ENCODE results near the gene AHCYL2.
A peak's percentile ranks its signal among the peaks of the same experiment; 100 is the strongest.
"Not testable (repeated sequence)": the region's sequence is repeated elsewhere in the genome, so short reads cannot be mapped to it uniquely, and the experiment has no call there.

AHCYL2 gene

GRCh38 chr7:129427526-129428045 lies 202.8 kb downstream of the AHCYL2 start:
- DNase-seq (ENCODE audit: low spot score) = no peak

- no peak for DNase-seq (ENCODE audit: low spot score)
These were observed 207.2 kb downstream of the AHCYL2 start for GRCh38 chr7:129431911-129432643.

- DNase-seq (ENCODE audit: low spot score) = peak; percentile 93
These were observed 209.2 kb downstream of the AHCYL2 start, which contains the start of gene STRIP2 for GRCh38 chr7:129433847-129434674. Gene STRIP2 (plus strand): TSS chr7:129434432. CDS start chr7:129434473, 41 bp downstream.

- peak; percentile 17 for DNase-seq (ENCODE audit: low spot score)
These were observed 210.0 kb downstream of the AHCYL2 start for GRCh38 chr7:129434675-129435318.

GRCh38 chr7:129435414-129435829 lies 210.6 kb downstream of the AHCYL2 start:
- no peak for DNase-seq (ENCODE audit: low spot score)

GRCh38 chr7:129436335-129436923 lies 211.6 kb downstream of the AHCYL2 start:
- DNase-seq (ENCODE audit: low spot score) = no peak

GRCh38 chr7:129437190-129437589 lies 212.4 kb downstream of the AHCYL2 start:
- DNase-seq (ENCODE audit: low spot score) = no peak

GRCh38 chr7:129438281-129438838 lies 213.5 kb downstream of the AHCYL2 start:
- no peak for DNase-seq (ENCODE audit: low spot score)

- DNase-seq (ENCODE audit: low spot score) = no peak
These were observed 214.2 kb downstream of the AHCYL2 start for GRCh38 chr7:129438839-129439651.

GRCh38 chr7:129439963-129440625 lies 215.3 kb downstream of the AHCYL2 start:
- DNase-seq (ENCODE audit: low spot score) = no peak

GRCh38 chr7:129443612-129444011 lies 218.8 kb downstream of the AHCYL2 start:
- DNase-seq (ENCODE audit: low spot score) = peak; percentile 8

- not testable (repeated sequence) for DNase-seq (ENCODE audit: low spot score)
These were observed 219.9 kb downstream of the AHCYL2 start for GRCh38 chr7:129444776-129445175.

- DNase-seq (ENCODE audit: low spot score) = not testable (repeated sequence)
These were observed 222.1 kb downstream of the AHCYL2 start for GRCh38 chr7:129446925-129447324.

- not testable (repeated sequence) for DNase-seq (ENCODE audit: low spot score)
These were observed 222.6 kb downstream of the AHCYL2 start for GRCh38 chr7:129447445-129447844.

GRCh38 chr7:129448608-129449007 lies 223.8 kb downstream of the AHCYL2 start:
- not testable (repeated sequence) for DNase-seq (ENCODE audit: low spot score)

GRCh38 chr7:129450295-129450694 lies 225.5 kb downstream of the AHCYL2 start:
- no peak for DNase-seq (ENCODE audit: low spot score)

- no peak for DNase-seq (ENCODE audit: low spot score)
These were observed 227.9 kb downstream of the AHCYL2 start for GRCh38 chr7:129452589-129453231.

GRCh38 chr7:129453510-129454248 lies 228.8 kb downstream of the AHCYL2 start:
- DNase-seq (ENCODE audit: low spot score) = no peak

- no peak for DNase-seq (ENCODE audit: low spot score)
These were observed 229.4 kb downstream of the AHCYL2 start for GRCh38 chr7:129454249-129454551.

Data from Ammon's horn (tissue), 1 donor.